ENCODE data around the gene UGT1A8.
A peak's percentile ranks its signal among the peaks of the same experiment; 100 is the strongest.

The UGT1A8 gene

DNA sequence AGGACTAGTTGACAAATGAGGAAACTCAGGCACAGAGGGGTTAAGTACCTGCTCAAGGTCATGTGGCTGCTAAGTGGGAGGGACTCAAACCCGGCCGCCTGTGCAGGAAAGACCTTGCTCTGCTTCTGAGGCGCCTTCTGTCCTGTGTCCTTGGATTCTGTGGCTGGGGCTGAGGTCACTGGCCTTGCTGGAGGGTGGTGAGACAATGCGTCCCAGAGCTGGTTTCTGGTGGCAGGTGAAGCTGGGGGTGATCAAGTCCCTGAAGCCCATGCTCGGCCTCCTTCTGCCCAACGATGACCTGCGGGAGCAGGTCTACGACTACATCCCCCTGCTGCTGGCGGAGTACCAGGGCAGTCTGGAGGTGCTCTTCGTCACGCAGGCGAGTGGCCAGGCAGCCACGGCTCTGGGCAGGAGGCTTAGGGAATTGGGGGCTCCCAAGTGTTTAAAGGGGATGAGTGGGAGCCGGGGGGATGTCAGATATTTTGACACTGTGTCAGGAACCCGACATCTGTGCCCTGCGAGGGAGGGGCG is 176.8 kb downstream of the UGT1A8 start:
- Histone ChIP-seq H2BK120ac (ENCODE audit: low read depth, low read length) (no peak overlapping the region), H3K36me3 (replicated peaks in 1 of 2; ENCODE audit: control insufficient read depth in 2 of 2, insufficient read depth in 2 of 2, low read length in 2 of 2) (no peaks in the 10 kb centered on the region), H2BK15ac (ENCODE audit: low read length) (peak overlapping the region; percentile 65), H2BK5ac (ENCODE audit: low read length) (no peak overlapping the region), H3K23ac (ENCODE audit: low read depth, low read length, poor library complexity) (no peak overlapping the region), H3K4me1 (ENCODE audit: control insufficient read depth in 2 of 2, insufficient read depth in 1 of 2, low read depth in 1 of 2, low read length in 2 of 2) (peaks cover 0 to 2% of the 10 kb centered on the region in 2 donors), H2BK12ac (ENCODE audit: low read length) (peak overlapping the region; percentile 66), H3K18ac (ENCODE audit: low read length) (no peak overlapping the region), H3K4ac (ENCODE audit: low read length) (peak overlapping the region; percentile 20), H2AK5ac (ENCODE audit: low read depth, low read length) (no peak overlapping the region), H3K4me2 (ENCODE audit: insufficient read depth, low read length, poor library complexity, severe bottlenecking) (no peak overlapping the region), H3K9ac (ENCODE audit: low read depth, low read length, poor library complexity) (no peak overlapping the region), H4K8ac (ENCODE audit: low read depth, low read length) (no peak overlapping the region), H3K14ac (ENCODE audit: low read length) (no peak overlapping the region), H3K27ac (replicated peaks; ENCODE audit: low read length) (no peak overlapping the region), H2AFZ (ENCODE audit: low read length) (no peak overlapping the region), H3K27me3 (ENCODE audit: control insufficient read depth in 3 of 3, insufficient read depth in 3 of 3, low read depth in 1 of 3, low read length in 3 of 3) (peaks cover 0 to 3% (median 0%) of the 10 kb centered on the region in 3 experiments), H3K4me3 (ENCODE audit: low read length in 2 of 2) (no peak overlapping the region), H4K91ac (ENCODE audit: low read depth, low read length, poor library complexity) (no peak overlapping the region), H3K79me1 (ENCODE audit: low read depth, low read length) (no peaks in the 10 kb centered on the region), H3K9me3 (replicated peaks in 1 of 2; ENCODE audit: control insufficient read depth in 2 of 2, insufficient read depth in 1 of 2, low read depth in 1 of 2, low read length in 2 of 2) (no peaks in the 10 kb centered on the region)
- no CpG with 5 or more reads among the region's 17 CpGs for WGBS, 2 donors (ENCODE audit: extremely low coverage in 2 of 2, insufficient read length in 2 of 2, insufficient replicate concordance in 1 of 2)
- no peak for DNase-seq (ENCODE audit: low spot score)

DNA sequence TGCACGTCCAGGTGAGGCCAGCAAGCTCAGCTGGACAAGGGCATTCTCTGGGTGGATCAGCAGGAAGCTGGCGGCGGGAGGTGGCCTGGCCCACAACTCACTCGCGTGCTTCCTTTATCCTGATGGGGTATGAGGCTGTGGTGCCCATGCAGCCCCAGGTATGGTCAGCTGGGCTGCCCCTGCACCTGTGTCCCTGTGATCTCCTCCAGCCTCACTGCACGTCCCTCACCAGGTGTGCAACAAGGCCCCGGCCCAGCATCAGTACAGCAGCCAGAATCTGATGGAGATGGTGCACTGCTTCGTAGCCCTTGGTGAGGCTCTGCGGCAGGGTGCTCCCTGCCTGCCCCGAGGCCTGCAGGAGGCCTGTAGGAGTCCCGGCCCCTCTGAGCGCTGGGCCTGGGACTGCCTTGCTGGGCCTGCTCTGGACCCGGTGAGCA is 178.3 kb downstream of the UGT1A8 start:
- H4K91ac ChIP-seq (ENCODE audit: low read depth, low read length, poor library complexity) = no peak overlapping the region
- no peak overlapping the region for H3K4me2 ChIP-seq (ENCODE audit: insufficient read depth, low read length, poor library complexity, severe bottlenecking)
- no peak overlapping the region for H4K8ac ChIP-seq (ENCODE audit: low read depth, low read length)
- no peak overlapping the region for H3K4ac ChIP-seq (ENCODE audit: low read length)
- no peak overlapping the region for H2BK12ac ChIP-seq (ENCODE audit: low read length)
- no CpG with 5 or more reads among the region's 13 CpGs for WGBS, 2 donors (ENCODE audit: extremely low coverage in 2 of 2, insufficient read length in 2 of 2, insufficient replicate concordance in 1 of 2)
- H3K4me1 ChIP-seq (ENCODE audit: control insufficient read depth in 2 of 2, insufficient read depth in 1 of 2, low read depth in 1 of 2, low read length in 2 of 2) = peaks cover 0 to 2% of the 10 kb centered on the region in 2 donors
- H3K27me3 ChIP-seq (ENCODE audit: control insufficient read depth in 3 of 3, insufficient read depth in 3 of 3, low read depth in 1 of 3, low read length in 3 of 3) = peaks cover 0 to 3% (median 0%) of the 10 kb centered on the region in 3 experiments
- no peak overlapping the region for H3K4me3 ChIP-seq (ENCODE audit: low read length in 2 of 2)
- peak overlapping the region; percentile 2 for H3K14ac ChIP-seq (ENCODE audit: low read length)
- no peak overlapping the region for H3K27ac ChIP-seq (replicated peaks; ENCODE audit: low read length)
- no peak overlapping the region for H2AFZ ChIP-seq (ENCODE audit: low read length)
- no peak for DNase-seq (ENCODE audit: low spot score)
- no peaks in the 10 kb centered on the region for H3K9me3 ChIP-seq (replicated peaks in 1 of 2; ENCODE audit: control insufficient read depth in 2 of 2, insufficient read depth in 1 of 2, low read depth in 1 of 2, low read length in 2 of 2)
- H2BK120ac ChIP-seq (ENCODE audit: low read depth, low read length) = no peak overlapping the region
- H2BK5ac ChIP-seq (ENCODE audit: low read length) = no peak overlapping the region
- H2AK5ac ChIP-seq (ENCODE audit: low read depth, low read length) = no peak overlapping the region
- H3K23ac ChIP-seq (ENCODE audit: low read depth, low read length, poor library complexity) = peak overlapping the region; percentile 22
- no peak overlapping the region for H2BK15ac ChIP-seq (ENCODE audit: low read length)
- H3K36me3 ChIP-seq (replicated peaks in 1 of 2; ENCODE audit: control insufficient read depth in 2 of 2, insufficient read depth in 2 of 2, low read length in 2 of 2) = no peaks in the 10 kb centered on the region
- H3K18ac ChIP-seq (ENCODE audit: low read length) = peak overlapping the region; percentile 20
- no peak overlapping the region for H3K9ac ChIP-seq (ENCODE audit: low read depth, low read length, poor library complexity)
- no peaks in the 10 kb centered on the region for H3K79me1 ChIP-seq (ENCODE audit: low read depth, low read length)

DNA sequence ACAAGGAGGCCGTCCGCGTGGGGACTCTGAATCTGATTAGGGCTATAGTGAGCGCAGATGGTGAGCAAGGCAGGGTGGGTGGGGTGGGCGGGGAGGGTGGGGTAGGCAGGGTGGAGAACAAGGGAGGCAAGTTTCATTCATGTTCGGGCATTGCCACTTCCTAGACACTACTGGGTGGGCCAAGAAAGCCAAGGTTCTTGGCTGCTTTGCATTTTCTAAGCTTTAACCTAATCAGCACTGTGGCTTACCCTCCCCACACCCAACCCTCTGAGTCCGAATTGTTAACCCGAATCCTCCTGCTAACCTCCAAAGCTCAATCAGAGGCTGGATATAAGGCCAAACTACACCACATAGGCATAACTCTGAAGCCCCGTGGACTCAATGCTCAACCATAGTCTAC is 178.8 kb downstream of the UGT1A8 start:
- no peak for DNase-seq (ENCODE audit: low spot score)
- no peak overlapping the region for H3K4me2 ChIP-seq (ENCODE audit: insufficient read depth, low read length, poor library complexity, severe bottlenecking)
- WGBS, 2 donors (ENCODE audit: extremely low coverage in 2 of 2, insufficient read length in 2 of 2, insufficient replicate concordance in 1 of 2) = no CpG with 5 or more reads among the region's 9 CpGs
- H3K79me1 ChIP-seq (ENCODE audit: low read depth, low read length) = no peaks in the 10 kb centered on the region
- no peaks in the 10 kb centered on the region for H3K9me3 ChIP-seq (replicated peaks in 1 of 2; ENCODE audit: control insufficient read depth in 2 of 2, insufficient read depth in 1 of 2, low read depth in 1 of 2, low read length in 2 of 2)
- peaks cover 0 to 2% of the 10 kb centered on the region in 2 donors for H3K4me1 ChIP-seq (ENCODE audit: control insufficient read depth in 2 of 2, insufficient read depth in 1 of 2, low read depth in 1 of 2, low read length in 2 of 2)
- H3K27ac ChIP-seq (replicated peaks; ENCODE audit: low read length) = no peak overlapping the region
- no peak overlapping the region for H4K8ac ChIP-seq (ENCODE audit: low read depth, low read length)
- peaks cover 0 to 3% (median 0%) of the 10 kb centered on the region in 3 experiments for H3K27me3 ChIP-seq (ENCODE audit: control insufficient read depth in 3 of 3, insufficient read depth in 3 of 3, low read depth in 1 of 3, low read length in 3 of 3)
- H2BK12ac ChIP-seq (ENCODE audit: low read length) = no peak overlapping the region
- H2BK120ac ChIP-seq (ENCODE audit: low read depth, low read length) = no peak overlapping the region
- H3K36me3 ChIP-seq (replicated peaks in 1 of 2; ENCODE audit: control insufficient read depth in 2 of 2, insufficient read depth in 2 of 2, low read length in 2 of 2) = no peaks in the 10 kb centered on the region
- H3K9ac ChIP-seq (ENCODE audit: low read depth, low read length, poor library complexity) = no peak overlapping the region
- H3K14ac ChIP-seq (ENCODE audit: low read length) = no peak overlapping the region
- no peak overlapping the region for H2BK15ac ChIP-seq (ENCODE audit: low read length)
- no peak overlapping the region for H2AFZ ChIP-seq (ENCODE audit: low read length)
- no peak overlapping the region for H3K23ac ChIP-seq (ENCODE audit: low read depth, low read length, poor library complexity)
- H3K4me3 ChIP-seq (ENCODE audit: low read length in 2 of 2) = no peak overlapping the region
- H3K4ac ChIP-seq (ENCODE audit: low read length) = no peak overlapping the region
- H4K91ac ChIP-seq (ENCODE audit: low read depth, low read length, poor library complexity) = no peak overlapping the region
- no peak overlapping the region for H3K18ac ChIP-seq (ENCODE audit: low read length)
- H2BK5ac ChIP-seq (ENCODE audit: low read length) = no peak overlapping the region
- no peak overlapping the region for H2AK5ac ChIP-seq (ENCODE audit: low read depth, low read length)

DNA sequence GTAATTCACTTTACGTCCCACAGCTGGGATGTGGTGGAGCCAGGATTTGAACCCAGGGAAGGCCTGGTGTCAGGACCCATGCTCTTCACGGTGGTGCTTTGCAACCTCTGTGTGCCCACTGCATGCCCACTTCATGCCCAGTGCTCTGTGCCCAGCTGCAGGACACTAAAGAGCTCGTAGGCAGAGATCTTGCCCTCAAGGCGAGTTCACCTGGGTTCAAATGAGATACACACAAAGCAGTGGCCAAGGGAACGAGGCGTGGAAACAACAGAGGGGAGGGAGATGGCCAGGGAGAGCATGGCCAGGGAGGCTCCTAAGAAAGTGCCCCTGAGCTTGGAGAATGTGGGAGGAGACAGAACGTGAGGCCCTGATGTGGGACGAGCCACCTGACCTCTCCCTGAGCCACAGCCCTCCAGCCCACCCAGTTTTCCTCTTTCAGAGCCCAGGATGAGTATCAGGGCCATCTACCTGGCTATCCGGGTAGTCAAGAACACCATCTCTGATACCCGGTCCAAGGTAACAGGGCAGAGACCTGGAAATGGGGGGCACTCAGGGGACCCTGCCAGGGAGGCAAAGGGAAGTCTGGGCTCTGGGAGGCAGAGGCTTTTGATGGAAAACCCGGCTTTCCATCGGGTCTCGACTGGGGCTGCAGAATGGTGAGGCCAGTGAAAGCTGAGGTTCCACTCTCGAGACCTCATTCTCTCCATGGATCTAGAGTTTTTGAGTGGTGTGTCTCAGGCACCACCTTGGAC is 181.1 kb downstream of the UGT1A8 start:
- Histone ChIP-seq H3K18ac (ENCODE audit: low read length) (no peak overlapping the region), H3K9ac (ENCODE audit: low read depth, low read length, poor library complexity) (no peak overlapping the region), H2BK120ac (ENCODE audit: low read depth, low read length) (no peak overlapping the region), H2BK15ac (ENCODE audit: low read length) (no peak overlapping the region), H3K4ac (ENCODE audit: low read length) (no peak overlapping the region), H3K4me2 (ENCODE audit: insufficient read depth, low read length, poor library complexity, severe bottlenecking) (no peak overlapping the region), H4K8ac (ENCODE audit: low read depth, low read length) (no peak overlapping the region), H3K14ac (ENCODE audit: low read length) (no peak overlapping the region), H3K36me3 (replicated peaks in 1 of 2; ENCODE audit: control insufficient read depth in 2 of 2, insufficient read depth in 2 of 2, low read length in 2 of 2) (no peaks in the 10 kb centered on the region), H3K4me1 (ENCODE audit: control insufficient read depth in 2 of 2, insufficient read depth in 1 of 2, low read depth in 1 of 2, low read length in 2 of 2) (peaks cover 0 to 2% of the 10 kb centered on the region in 2 donors), H3K9me3 (replicated peaks in 1 of 2; ENCODE audit: control insufficient read depth in 2 of 2, insufficient read depth in 1 of 2, low read depth in 1 of 2, low read length in 2 of 2) (no peaks in the 10 kb centered on the region), H2BK5ac (ENCODE audit: low read length) (no peak overlapping the region), H2AFZ (ENCODE audit: low read length) (no peak overlapping the region), H2BK12ac (ENCODE audit: low read length) (no peak overlapping the region), H4K91ac (ENCODE audit: low read depth, low read length, poor library complexity) (no peak overlapping the region), H2AK5ac (ENCODE audit: low read depth, low read length) (no peak overlapping the region), H3K4me3 (ENCODE audit: low read length in 2 of 2) (no peak overlapping the region), H3K27ac (replicated peaks; ENCODE audit: low read length) (no peak overlapping the region), H3K23ac (ENCODE audit: low read depth, low read length, poor library complexity) (no peak overlapping the region), H3K27me3 (ENCODE audit: control insufficient read depth in 3 of 3, insufficient read depth in 3 of 3, low read depth in 1 of 3, low read length in 3 of 3) (peaks cover 0 to 7% (median 0%) of the 10 kb centered on the region in 3 experiments), H3K79me1 (ENCODE audit: low read depth, low read length) (no peaks in the 10 kb centered on the region)
- WGBS, 2 donors (ENCODE audit: extremely low coverage in 2 of 2, insufficient read length in 2 of 2, insufficient replicate concordance in 1 of 2) = no CpG with 5 or more reads among the region's 14 CpGs
- no peak for DNase-seq (ENCODE audit: low spot score)

All from neuronal stem cell (in vitro differentiated cells).